Vagina (tissue), 2 donors: ENCODE measurements around the gene C10orf71. TPM values are rescaled to one million over a fixed set of nuclear protein-coding genes. Genes with fewer than 3 reads are reported as not detected.

ENCODE experiments used
- DNase-seq, 2 donors: peaks; one replicate each; pipeline ENCODE4 v3.0.0-alpha.2; 2017; ENCODE audit errors: extremely low spot score in 2 of 2
- H3K27ac ChIP-seq: fragments of 200-600 bp; sonication (generic); one replicate; pipeline ENCODE4 v1.5.1; 2019
- H3K27me3 ChIP-seq: fragments of 200-600 bp; sonication (generic); one replicate; pipeline ENCODE4 v1.5.1; 2019
- H3K36me3 ChIP-seq, 2 donors: fragments of 200-600 bp; sonication (generic); one replicate each; pipeline ENCODE4 v1.5.1; 2017 to 2019
- H3K4me1 ChIP-seq: fragments of 200-600 bp; sonication (generic); one replicate; pipeline ENCODE4 v1.5.1; 2019
- H3K4me3 ChIP-seq, 2 donors: fragments of 200-600 bp; sonication (generic); 1 replicate in 1 of 2; 2 replicates in 1 of 2; pipeline ENCODE4 v1.5.1; 2016 to 2019
- H3K9me3 ChIP-seq: fragments of 200-600 bp; sonication (generic); one replicate; pipeline ENCODE4 v1.5.1; 2019
- POLR2A ChIP-seq, 2 donors: fragments of 450-650 bp; IDR thresholded peaks; one replicate each; pipeline ENCODE4 v1.6.1; 2017; ENCODE audit warnings: antibody characterized with exemption in 2 of 2, mild to moderate bottlenecking in 2 of 2, moderate library complexity in 2 of 2
- POLR2AphosphoS5 ChIP-seq, 2 donors: sonication (generic); formaldehyde crosslinking; IDR thresholded peaks; one replicate each; pipeline ENCODE4 v1.9.0; 2017; ENCODE audit warnings: antibody characterized with exemption in 2 of 2, mild to moderate bottlenecking in 2 of 2, low read depth in 1 of 2; ENCODE audit not compliant: insufficient read depth in 1 of 2
- intact Hi-C: fragments of 100-400 bp; cut with DNase I; formaldehyde crosslinking; loops from one replicate; pipeline ENCODE4 v1.15.1; 2023
- total RNA-seq: library from RNA; depleted of rRNA; stranded (reverse); fragments of >200 nt; gene quantifications from one replicate; pipeline ENCODE4 v1.2.3, GENCODE V29; 2016
- TF ChIP-seq, protein P1 (sequence below), 3 experiments: fragments of 450-650 bp in 2 of 3; fragments of 200-600 bp in 1 of 3; sonication (generic) in 1 of 3; IDR thresholded peaks; one replicate each; pipeline ENCODE4 v1.5.1; 2017 to 2019; ENCODE audit warnings: antibody characterized with exemption in 3 of 3, mild to moderate bottlenecking in 2 of 3, moderate library complexity in 2 of 3

The C10orf71 gene
- total RNA-seq, 1 donor from 2014 or later, result not detected

DNA sequence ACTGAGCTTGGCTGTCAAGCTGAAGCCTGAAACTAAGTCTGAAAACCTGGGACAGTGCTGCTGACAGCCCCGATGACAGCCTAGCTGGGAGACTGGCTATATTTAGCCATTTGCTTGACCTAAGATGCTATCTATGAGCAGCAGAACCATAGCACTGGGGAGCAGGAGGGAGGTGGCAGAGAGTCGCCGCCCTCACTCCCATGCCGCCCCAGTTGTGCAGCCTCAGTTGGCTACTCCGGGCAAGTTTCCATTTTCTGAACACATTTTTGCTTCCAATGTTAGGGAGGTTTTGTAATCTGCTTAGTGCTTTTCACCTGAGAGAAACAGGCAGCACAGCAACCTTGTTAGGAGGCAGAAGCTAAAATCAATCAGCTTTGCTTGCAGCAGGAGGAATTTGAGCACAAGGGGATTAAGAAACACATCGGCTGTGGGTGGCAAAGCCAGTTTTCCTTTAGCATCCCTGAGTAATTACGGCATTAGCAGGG lies 20.4 kb upstream of the C10orf71 start:
- Histone ChIP-seq H3K4me3 (no peak overlapping the region), H3K27ac (no peak overlapping the region), H3K27me3 (no peaks in the 10 kb centered on the region), H3K9me3 (no peaks in the 10 kb centered on the region), H3K4me1 (no peaks in the 10 kb centered on the region), H3K36me3 (no peaks in the 10 kb centered on the region)
- TF ChIP-seq POLR2A (IDR thresholded peaks at IDR 0.05) (no peak), POLR2AphosphoS5 (IDR thresholded peaks at IDR 0.05; ENCODE audit: insufficient read depth in 1 of 2, low read depth in 1 of 2) (no peak)
- TF ChIP-seq, protein P1, sequence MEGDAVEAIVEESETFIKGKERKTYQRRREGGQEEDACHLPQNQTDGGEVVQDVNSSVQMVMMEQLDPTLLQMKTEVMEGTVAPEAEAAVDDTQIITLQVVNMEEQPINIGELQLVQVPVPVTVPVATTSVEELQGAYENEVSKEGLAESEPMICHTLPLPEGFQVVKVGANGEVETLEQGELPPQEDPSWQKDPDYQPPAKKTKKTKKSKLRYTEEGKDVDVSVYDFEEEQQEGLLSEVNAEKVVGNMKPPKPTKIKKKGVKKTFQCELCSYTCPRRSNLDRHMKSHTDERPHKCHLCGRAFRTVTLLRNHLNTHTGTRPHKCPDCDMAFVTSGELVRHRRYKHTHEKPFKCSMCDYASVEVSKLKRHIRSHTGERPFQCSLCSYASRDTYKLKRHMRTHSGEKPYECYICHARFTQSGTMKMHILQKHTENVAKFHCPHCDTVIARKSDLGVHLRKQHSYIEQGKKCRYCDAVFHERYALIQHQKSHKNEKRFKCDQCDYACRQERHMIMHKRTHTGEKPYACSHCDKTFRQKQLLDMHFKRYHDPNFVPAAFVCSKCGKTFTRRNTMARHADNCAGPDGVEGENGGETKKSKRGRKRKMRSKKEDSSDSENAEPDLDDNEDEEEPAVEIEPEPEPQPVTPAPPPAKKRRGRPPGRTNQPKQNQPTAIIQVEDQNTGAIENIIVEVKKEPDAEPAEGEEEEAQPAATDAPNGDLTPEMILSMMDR (IDR thresholded peaks at IDR 0.05), result no peak
- intact Hi-C loops, result no loop called here
- no peak for DNase-seq

DNA sequence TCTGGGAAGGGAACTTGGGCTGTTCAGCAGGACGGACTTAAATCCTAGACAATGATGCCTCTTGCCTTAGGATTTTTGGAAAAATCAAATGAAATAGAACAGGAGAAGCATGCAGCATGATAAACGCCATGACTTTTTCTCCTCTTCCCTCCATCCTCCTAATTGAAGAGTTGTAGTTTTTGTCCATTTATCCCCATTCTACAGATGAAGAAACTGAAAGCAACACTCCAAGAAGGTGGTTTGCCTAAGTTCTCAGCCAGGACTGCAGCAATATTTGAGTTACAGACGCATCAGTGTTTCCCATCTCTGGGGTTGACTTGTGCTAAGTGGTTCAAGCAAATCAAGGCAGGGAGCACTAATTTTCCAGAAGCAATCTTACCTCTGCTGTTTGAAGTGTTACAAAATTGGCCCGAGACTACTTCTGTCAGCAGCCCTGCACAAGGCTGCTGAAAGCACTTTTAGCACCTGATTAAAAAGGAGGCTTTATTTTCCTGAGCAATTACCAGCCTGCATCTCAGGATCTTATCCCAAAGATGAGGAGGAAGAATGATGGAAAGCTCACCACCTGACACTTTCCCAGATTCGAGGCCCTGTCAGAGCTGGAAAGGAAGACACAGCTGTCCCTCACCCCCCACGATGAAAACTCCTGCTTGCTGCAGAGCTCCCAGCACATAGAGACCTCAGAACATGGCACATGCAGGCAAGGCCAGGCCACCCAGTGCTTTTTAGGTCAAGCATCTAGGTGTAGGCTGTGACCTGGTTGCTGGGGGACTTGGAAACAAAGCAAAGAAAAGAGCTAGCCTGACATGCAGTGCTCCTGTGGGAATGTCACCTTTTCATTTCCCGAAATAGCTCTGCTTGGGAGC lies 19.7 kb upstream of the C10orf71 start:
- Histone ChIP-seq H3K9me3 (no peaks in the 10 kb centered on the region), H3K27ac (no peak overlapping the region), H3K4me3 (no peak overlapping the region), H3K27me3 (no peaks in the 10 kb centered on the region), H3K36me3 (no peaks in the 10 kb centered on the region), H3K4me1 (no peaks in the 10 kb centered on the region)
- intact Hi-C loops, result no loop called here
- TF ChIP-seq, protein P1 (IDR thresholded peaks at IDR 0.05), result no peak
- TF ChIP-seq POLR2A (IDR thresholded peaks at IDR 0.05) (no peak), POLR2AphosphoS5 (IDR thresholded peaks at IDR 0.05; ENCODE audit: insufficient read depth in 1 of 2, low read depth in 1 of 2) (no peak)
- no peak for DNase-seq

DNA sequence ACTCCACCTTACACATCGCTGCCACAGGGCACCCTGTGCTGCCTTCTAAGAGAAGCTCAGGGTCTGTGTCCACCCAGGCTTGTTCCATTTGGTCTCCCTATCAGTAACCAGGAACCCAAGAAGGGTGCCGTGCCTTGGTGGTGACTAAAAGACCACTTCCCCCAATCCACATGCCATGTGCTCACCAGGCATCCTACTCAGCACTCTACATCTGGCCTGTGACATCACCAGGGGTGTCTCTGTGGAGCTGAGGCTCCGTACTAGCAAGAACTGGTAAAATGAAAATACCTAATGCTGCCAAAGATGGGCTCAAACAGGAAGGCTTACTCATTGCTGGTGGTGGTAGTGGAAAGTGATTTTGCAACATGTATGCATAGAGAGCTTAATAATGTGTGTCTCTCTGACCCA lies 19.0 kb upstream of the C10orf71 start:
- Histone ChIP-seq H3K27me3 (no peaks in the 10 kb centered on the region), H3K4me3 (no peak overlapping the region), H3K36me3 (no peaks in the 10 kb centered on the region), H3K27ac (no peak overlapping the region), H3K4me1 (no peaks in the 10 kb centered on the region), H3K9me3 (no peaks in the 10 kb centered on the region)
- TF ChIP-seq POLR2A (IDR thresholded peaks at IDR 0.05) (no peak), POLR2AphosphoS5 (IDR thresholded peaks at IDR 0.05; ENCODE audit: insufficient read depth in 1 of 2, low read depth in 1 of 2) (no peak)
- TF ChIP-seq, protein P1 (IDR thresholded peaks at IDR 0.05), result no peak
- intact Hi-C loops, result no loop called here
- DNase-seq, result no peak

DNA sequence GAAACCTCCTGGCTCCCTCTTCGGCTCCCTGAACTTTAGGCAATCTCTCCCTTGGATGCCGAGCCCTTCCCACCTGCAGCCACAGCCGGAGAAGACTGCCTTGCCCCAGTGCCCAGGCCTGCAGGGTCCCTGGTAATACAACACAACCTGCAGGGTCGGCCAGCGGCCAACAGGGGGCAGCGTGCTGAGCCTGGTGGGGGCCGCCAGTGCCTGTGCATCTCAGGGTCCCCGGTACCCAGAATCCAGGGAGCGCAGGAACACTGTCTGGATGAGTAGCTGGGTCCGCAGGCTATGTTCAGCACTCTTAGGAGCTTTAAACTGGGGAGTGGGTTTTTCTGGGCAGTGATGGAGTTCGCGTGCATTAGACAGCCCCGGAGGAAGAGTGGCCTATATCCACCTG lies 17.5 kb upstream of the C10orf71 start:
- intact Hi-C loops, result no loop called here
- DNase-seq, result no peak

More for the DNA sequence above, 17.5 kb upstream of the C10orf71 start:
- no peaks in the 10 kb centered on the region for H3K9me3 ChIP-seq
- TF ChIP-seq, protein P1 (IDR thresholded peaks at IDR 0.05), result no peak
- TF ChIP-seq POLR2A (IDR thresholded peaks at IDR 0.05), result no peak
- TF ChIP-seq POLR2AphosphoS5 (IDR thresholded peaks at IDR 0.05; ENCODE audit: insufficient read depth in 1 of 2, low read depth in 1 of 2), result no peak
- no peaks in the 10 kb centered on the region for H3K27me3 ChIP-seq
- no peaks in the 10 kb centered on the region for H3K4me1 ChIP-seq
- H3K27ac ChIP-seq, result no peak overlapping the region
- H3K4me3 ChIP-seq, result no peak overlapping the region
- H3K36me3 ChIP-seq, result no peaks in the 10 kb centered on the region
